GM19455 (cell line): Measurements from ENCODE around the gene ITGB1.

ENCODE experiments used
- ATAC-seq: cut with Tn5 transposase; IDR thresholded peaks from one replicate; pipeline ENCODE4 v1.9.1; 2021; ENCODE audit not compliant: unreplicated experiment

The ITGB1 gene

GRCh38 chr10:32955790-32956189 is 2.2 kb downstream of the ITGB1 start:
- ATAC-seq: no peak

- ATAC-seq: no peak
These were observed 2.7 kb downstream of the ITGB1 start for GRCh38 chr10:32955299-32955772.

GRCh38 chr10:32954545-32955298 is 3.3 kb downstream of the ITGB1 start:
- no peak for ATAC-seq

- no peak for ATAC-seq
These were observed 4.0 kb downstream of the ITGB1 start for GRCh38 chr10:32954080-32954479.

- ATAC-seq: no peak
These were observed 4.6 kb downstream of the ITGB1 start for GRCh38 chr10:32953277-32953927.

GRCh38 chr10:32952541-32953276 is 5.3 kb downstream of the ITGB1 start:
- ATAC-seq: no peak

GRCh38 chr10:32952094-32952493 is 5.9 kb downstream of the ITGB1 start:
- ATAC-seq: no peak

- no peak for ATAC-seq
These were observed 6.9 kb downstream of the ITGB1 start for GRCh38 chr10:32951111-32951510.

GRCh38 chr10:32950591-32951108 is 7.4 kb downstream of the ITGB1 start:
- no peak for ATAC-seq

GRCh38 chr10:32949221-32949678 is 8.8 kb downstream of the ITGB1 start:
- ATAC-seq: no peak

GRCh38 chr10:32948451-32948850 is 9.6 kb downstream of the ITGB1 start:
- no peak for ATAC-seq

- ATAC-seq: no peak
These were observed 10.4 kb downstream of the ITGB1 start for GRCh38 chr10:32947586-32947985.

GRCh38 chr10:32946108-32946507 is 11.9 kb downstream of the ITGB1 start:
- ATAC-seq: no peak

GRCh38 chr10:32943854-32944661 is 14.0 kb downstream of the ITGB1 start:
- ATAC-seq: no peak

GRCh38 chr10:32943395-32943794 is 14.6 kb downstream of the ITGB1 start:
- ATAC-seq: peak; percentile 52

- ATAC-seq: no peak
These were observed 15.9 kb downstream of the ITGB1 start for GRCh38 chr10:32942081-32942480.

- ATAC-seq: no peak
These were observed 16.7 kb downstream of the ITGB1 start for GRCh38 chr10:32941357-32941756.

- ATAC-seq: no peak
These were observed 17.4 kb downstream of the ITGB1 start for GRCh38 chr10:32940321-32941301.

- no peak for ATAC-seq
These were observed 18.5 kb downstream of the ITGB1 start for GRCh38 chr10:32939296-32940111.
